Psoas muscle (tissue), 8 donors: ENCODE data around the gene DHX57. TPM values are rescaled to one million over a fixed set of nuclear protein-coding genes. Genes with fewer than 3 reads are reported as not detected.

Experiments used
- ATAC-seq, 4 donors: fragments of 200-7000 bp; cut with Tn5 transposase; one replicate each; pipeline ENCODE4 v1.9.1; 2020; ENCODE audit warnings: moderate library complexity in 3 of 4, mild to moderate bottlenecking in 2 of 4
- DNase-seq, 2 donors: peaks; one replicate each; pipeline ENCODE4 v3.0.0-alpha.2; 2020
- H3K27ac ChIP-seq: fragments of 200-600 bp; one replicate; pipeline ENCODE4 v1.8.0; 2022
- H3K27me3 ChIP-seq, 3 donors: fragments of 200-600 bp in 1 of 3; one replicate each; pipeline versions ENCODE4 v1.6.1 to v1.8.0; 2013 to 2022; ENCODE audit warnings: low read length in 2 of 3, mild to moderate bottlenecking in 2 of 3, moderate library complexity in 1 of 3; ENCODE audit not compliant: insufficient read depth in 3 of 3
- H3K36me3 ChIP-seq, 2 donors: fragments of 200-600 bp in 1 of 2; one replicate each; pipeline versions ENCODE4 v1.6.1 to v1.8.0; 2013 to 2022; ENCODE audit warnings: low read depth in 1 of 2, mild to moderate bottlenecking in 1 of 2, moderate library complexity in 1 of 2; ENCODE audit not compliant: insufficient read depth in 1 of 2
- H3K4me1 ChIP-seq: fragments of 200-600 bp; one replicate; pipeline ENCODE4 v1.8.0; 2022
- H3K4me3 ChIP-seq: fragments of 200-600 bp; one replicate; pipeline ENCODE4 v1.8.0; 2022; ENCODE audit warnings: mild to moderate bottlenecking
- H3K9me3 ChIP-seq: fragments of 200-600 bp; one replicate; pipeline ENCODE4 v1.8.0; 2022
- CTCF ChIP-seq: fragments of 200-600 bp; IDR thresholded peaks from one replicate; pipeline ENCODE4 v1.8.0; 2022; ENCODE audit warnings: antibody characterized with exemption
- WGBS, 3 donors: extraction: QIAGEN DNeasy Blood & Tissue Kit; methylation state at CpG; one replicate each; pipeline versions ENCODE4 v1.1.6 to v1.1.7; 2013; 5-methylcytosine and 5-hydroxymethylcytosine counted together
- intact Hi-C, 2 donors: fragments of 100-400 bp; cut with DNase I; formaldehyde crosslinking; loops; one replicate each; pipeline versions ENCODE4 v1.11.0 to v1.14.2; 2022
- polyA plus RNA-seq, 3 donors: library from polyadenylated mRNA; stranded (reverse); fragments of 200-250 nt; gene quantifications; one replicate each; pipeline ENCODE4 v1.2.3, GENCODE V29; 2013
- total RNA-seq, 4 donors: library from RNA; stranded (reverse); fragmentation: NEBNext Ultra II Directional in 2 of 4; extraction: Animal tissue kit (Norgen Biotek cat#: 25700) in 2 of 4; gene quantifications; one replicate each; pipeline versions ENCODE4 v1.2.1 to v1.2.4, GENCODE V29; 2021 to 2023
- donor health status: healthy with polysubstance abuse.
- donor health status: DM: no; HTN: no; CAD: no; lungs with moderate emphysema.
- donor health status: Bipolar disorder and iron deficiency.
- donor health status: healthy.
- donor health status: DM: yes; HTN: yes; CAD: no.
- donor health status: DM: no; HTN: no; CAD: no.
- donor health status: DM: no; HTN: no; CAD: no.
- donor health status: DM: yes; HTN: yes; CAD: no.

Gene DHX57
- total and polyA plus RNA-seq, 7 donors: 7.7 to 15.3 (median 11.6) TPM

DNA sequence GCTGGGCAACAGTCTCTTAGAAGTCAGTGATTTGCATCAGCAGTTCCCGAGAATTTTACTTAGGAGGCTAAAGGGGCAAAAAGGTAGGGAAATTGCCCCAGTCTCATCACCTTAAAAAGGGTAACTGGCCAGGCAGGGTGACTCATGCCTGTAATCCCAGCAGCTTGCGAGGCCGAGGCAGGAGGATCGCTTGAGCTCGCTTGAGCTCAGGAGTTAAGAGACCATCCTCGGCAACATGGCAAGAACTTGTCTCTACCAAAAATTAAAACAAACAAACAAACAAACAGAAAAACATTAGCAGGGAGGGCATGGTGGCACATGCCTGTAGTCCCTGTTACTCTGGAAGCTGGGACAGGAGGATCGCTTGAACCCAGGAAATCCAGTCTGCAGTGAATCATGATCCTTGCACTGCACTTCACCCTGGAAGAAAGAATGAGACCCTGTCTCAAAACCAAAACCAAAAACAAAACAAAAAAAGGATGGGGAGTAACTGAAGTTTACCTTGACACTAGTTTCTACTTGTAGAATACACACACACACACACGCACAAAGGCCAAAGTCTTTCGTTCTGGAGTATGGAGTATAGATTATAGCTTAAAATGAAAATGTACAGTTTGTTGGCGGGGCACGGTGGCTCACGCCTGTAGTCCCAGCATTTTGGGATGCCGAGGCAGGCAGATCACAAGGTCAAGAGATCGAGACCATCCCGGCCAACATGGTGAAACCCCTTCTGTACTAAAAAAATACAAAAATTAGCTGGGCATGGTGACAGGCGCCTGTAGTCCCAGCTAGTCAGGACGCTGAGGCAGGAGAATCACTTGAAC lies 100.4 kb downstream of the DHX57 start:
- peaks cover 9% of the 10 kb centered on the region for H3K4me1 ChIP-seq
- intact Hi-C loops: no loop called here
- peaks cover 0 to 4% of the 10 kb centered on the region in 2 donors for H3K36me3 ChIP-seq
- ATAC-seq (no peak), DNase-seq (no peak)
- no peaks in the 10 kb centered on the region for H3K27me3 ChIP-seq
- no peak overlapping the region for H3K27ac ChIP-seq
- H3K4me3 ChIP-seq: no peak overlapping the region
- 84 to 85% (median 84%) methylated on average over 17 of the region's 17 CpGs for WGBS, 3 donors
- TF ChIP-seq CTCF: no peak
- H3K9me3 ChIP-seq: no peaks in the 10 kb centered on the region

GRCh38 chr2:38771632-38772031 lies 104.1 kb downstream of the DHX57 start:
- TF ChIP-seq CTCF: no peak
- Histone ChIP-seq H3K27ac (no peak overlapping the region), H3K27me3 (no peaks in the 10 kb centered on the region), H3K4me1 (no peaks in the 10 kb centered on the region), H3K36me3 (no peaks in the 10 kb centered on the region), H3K9me3 (no peaks in the 10 kb centered on the region), H3K4me3 (no peak overlapping the region)
- ATAC-seq (no peak), DNase-seq (no peak)
- WGBS, 3 donors: 51 to 59% (median 54%) methylated on average over 5 of the region's 5 CpGs
- intact Hi-C loops: no loop called here

- DNase-seq: no peak
- no peaks in the 10 kb centered on the region for H3K27me3 ChIP-seq
- no peak overlapping the region for H3K27ac ChIP-seq
- no peaks in the 10 kb centered on the region for H3K36me3 ChIP-seq
- no peaks in the 10 kb centered on the region for H3K9me3 ChIP-seq
- no peak for TF ChIP-seq CTCF
- ATAC-seq: no peak
- 83 to 93% (median 88%) methylated on average over 5 of the region's 5 CpGs for WGBS, 3 donors
- H3K4me3 ChIP-seq: no peak overlapping the region
- intact Hi-C loops: no loop called here
- H3K4me1 ChIP-seq: no peaks in the 10 kb centered on the region
These were observed 110.2 kb downstream of the DHX57 start for GRCh38 chr2:38765551-38765950.

DNA sequence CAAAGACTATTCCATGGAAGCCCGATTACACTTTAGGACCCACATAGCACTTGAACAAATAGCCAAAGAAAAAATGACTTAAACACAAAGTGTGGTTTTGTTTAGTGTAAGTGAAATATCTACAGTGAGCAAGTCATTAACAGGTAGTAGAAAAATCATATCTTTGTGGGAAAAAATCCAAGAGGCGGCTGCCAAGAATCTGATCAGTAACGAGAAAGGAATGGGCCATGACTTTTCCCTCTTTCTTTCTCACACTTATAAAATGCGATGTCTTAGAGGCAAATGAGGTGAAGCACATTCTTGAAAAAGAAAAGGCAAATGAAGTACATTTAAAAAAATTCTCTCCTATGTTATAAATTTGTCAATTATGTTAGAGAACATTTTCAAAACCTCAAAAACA lies 110.6 kb downstream of the DHX57 start:
- H3K27ac ChIP-seq: no peak overlapping the region
- 69 to 79% (median 69%) methylated on average over 4 of the region's 4 CpGs for WGBS, 3 donors
- H3K36me3 ChIP-seq: no peaks in the 10 kb centered on the region
- H3K9me3 ChIP-seq: no peaks in the 10 kb centered on the region
- no peak for ATAC-seq
- intact Hi-C loops: no loop called here
- H3K4me3 ChIP-seq: no peak overlapping the region
- H3K4me1 ChIP-seq: no peaks in the 10 kb centered on the region
- no peak for TF ChIP-seq CTCF
- H3K27me3 ChIP-seq: no peaks in the 10 kb centered on the region
- DNase-seq: no peak

- TF ChIP-seq CTCF: no peak
- Histone ChIP-seq H3K27ac (no peak overlapping the region), H3K36me3 (no peaks in the 10 kb centered on the region), H3K4me3 (no peak overlapping the region), H3K27me3 (no peaks in the 10 kb centered on the region), H3K9me3 (no peaks in the 10 kb centered on the region), H3K4me1 (no peaks in the 10 kb centered on the region)
- DNase-seq (no peak), ATAC-seq (no peak)
- 88 to 92% (median 89%) methylated on average over 4 of the region's 4 CpGs for WGBS, 3 donors
- intact Hi-C loops: no loop called here
These were observed 112.0 kb downstream of the DHX57 start for GRCh38 chr2:38763728-38764127.
